PC-9 (cell line): Measurements from ENCODE around the gene MORN2.

Experiments used
- CTCF ChIP-seq: fragments of 200-600 bp; sonication (generic); conservative IDR thresholded peaks from 2 replicates; pipeline ENCODE4 v1.6.1; 2017; ENCODE audit warnings: mixed run types, antibody characterized with exemption, mild to moderate bottlenecking, moderate library complexity
- EZH2 ChIP-seq: fragments of 200-600 bp; sonication (generic); IDR thresholded peaks from 2 replicates; pipeline ENCODE4 v1.8.0; 2017; ENCODE audit warnings: antibody characterized with exemption, low read depth

- TF ChIP-seq CTCF (no peak), EZH2 (no peak)
Measured at GRCh38 chr2:38862476-38862875, 13.3 kb upstream of the MORN2 start.
